GM12878 (cell line): ENCODE data around the gene TBCK.

Source experiments
- FOXK2 ChIP-seq: fragments of 450-650 bp; IDR thresholded peaks from 2 replicates; pipeline ENCODE4 v1.6.1; 2017; ENCODE audit warnings: mild to moderate bottlenecking, moderate library complexity
- KDM1A ChIP-seq: fragments of 200-600 bp; sonication (generic); IDR thresholded peaks from 2 replicates; pipeline ENCODE4 v1.6.1; 2016; ENCODE audit warnings: borderline replicate concordance
- MEF2A ChIP-seq: IDR thresholded peaks from 2 replicates; pipeline ENCODE4 v1.6.1; 2011; ENCODE audit warnings: low read depth, mild to moderate bottlenecking, low read length, moderate library complexity; ENCODE audit not compliant: insufficient read depth
- MXI1 ChIP-seq: fragments of 150-350 bp; IDR thresholded peaks from 2 replicates; pipeline ENCODE4 v1.6.1; 2011; ENCODE audit warnings: low read depth, mild to moderate bottlenecking, inconsistent platforms, low read length, improper control_type of control experiment
- RFX5 ChIP-seq: IDR thresholded peaks from 2 replicates; pipeline ENCODE4 v1.6.1; 2011; ENCODE audit warnings: low read depth, low read length, improper control_type of control experiment
- SREBF2 ChIP-seq: IDR thresholded peaks from 2 replicates; pipeline ENCODE4 v1.6.1; 2012; ENCODE audit warnings: mild to moderate bottlenecking, low read length
- ZNF274 ChIP-seq: IDR thresholded peaks from one replicate; pipeline ENCODE4 v1.8.0; 2011; ENCODE audit not compliant: insufficient read length, insufficient read depth
- TF ChIP-seq, protein P1 (sequence below), 3 experiments: IDR thresholded peaks in 2 of 3; conservative IDR thresholded peaks in 1 of 3; 2 replicates each; pipeline ENCODE4 v1.5.1; 2011; ENCODE audit warnings: low read depth in 3 of 3, low read length in 3 of 3, mild to moderate bottlenecking in 3 of 3, control low read depth in 2 of 3, moderate library complexity in 2 of 3, inconsistent platforms in 1 of 3, mixed read lengths in 1 of 3; ENCODE audit not compliant: control insufficient read depth in 2 of 3, insufficient read depth in 1 of 3; ENCODE audit errors: extremely low read depth in 1 of 3
- TF ChIP-seq, protein P2 (sequence below): IDR thresholded peaks from 2 replicates; pipeline ENCODE4 v1.6.1; 2012; ENCODE audit warnings: low read depth, low read length, improper control_type of control experiment

DNA sequence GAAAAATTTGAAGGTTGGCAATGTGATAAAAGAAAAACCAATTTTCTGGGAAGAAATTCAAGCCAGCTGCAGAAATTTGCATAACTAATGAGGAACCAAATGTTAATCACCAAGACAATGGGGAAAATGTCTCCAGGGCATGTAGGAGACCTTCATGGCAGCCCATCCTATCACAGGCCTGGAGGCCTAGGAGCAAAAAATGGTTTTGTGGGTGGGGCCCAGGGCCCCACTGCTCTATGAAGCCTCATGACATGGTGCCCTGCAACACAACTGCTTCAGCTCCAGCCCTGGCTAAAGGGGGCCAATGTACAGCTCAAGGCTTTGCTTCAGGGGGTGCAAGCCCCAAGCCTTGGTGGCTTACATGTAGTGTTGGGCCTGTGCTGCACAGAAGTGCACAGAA is 184.0 kb downstream of the TBCK start:
- TF ChIP-seq, protein P1, sequence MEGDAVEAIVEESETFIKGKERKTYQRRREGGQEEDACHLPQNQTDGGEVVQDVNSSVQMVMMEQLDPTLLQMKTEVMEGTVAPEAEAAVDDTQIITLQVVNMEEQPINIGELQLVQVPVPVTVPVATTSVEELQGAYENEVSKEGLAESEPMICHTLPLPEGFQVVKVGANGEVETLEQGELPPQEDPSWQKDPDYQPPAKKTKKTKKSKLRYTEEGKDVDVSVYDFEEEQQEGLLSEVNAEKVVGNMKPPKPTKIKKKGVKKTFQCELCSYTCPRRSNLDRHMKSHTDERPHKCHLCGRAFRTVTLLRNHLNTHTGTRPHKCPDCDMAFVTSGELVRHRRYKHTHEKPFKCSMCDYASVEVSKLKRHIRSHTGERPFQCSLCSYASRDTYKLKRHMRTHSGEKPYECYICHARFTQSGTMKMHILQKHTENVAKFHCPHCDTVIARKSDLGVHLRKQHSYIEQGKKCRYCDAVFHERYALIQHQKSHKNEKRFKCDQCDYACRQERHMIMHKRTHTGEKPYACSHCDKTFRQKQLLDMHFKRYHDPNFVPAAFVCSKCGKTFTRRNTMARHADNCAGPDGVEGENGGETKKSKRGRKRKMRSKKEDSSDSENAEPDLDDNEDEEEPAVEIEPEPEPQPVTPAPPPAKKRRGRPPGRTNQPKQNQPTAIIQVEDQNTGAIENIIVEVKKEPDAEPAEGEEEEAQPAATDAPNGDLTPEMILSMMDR (IDR thresholded peaks at IDR 0.05 in 2 of 3, conservative IDR thresholded peaks at IDR 0.05 in 1 of 3; ENCODE audit: control insufficient read depth in 2 of 3, extremely low read depth in 1 of 3, insufficient read depth in 1 of 3, low read depth in 3 of 3, low read length in 3 of 3): no peak
- TF ChIP-seq FOXK2 (no peak), RFX5 (no peak), ZNF274 (no peak), KDM1A (no peak), MXI1 (no peak), SREBF2 (no peak), MEF2A (no peak)
- TF ChIP-seq, protein P2, sequence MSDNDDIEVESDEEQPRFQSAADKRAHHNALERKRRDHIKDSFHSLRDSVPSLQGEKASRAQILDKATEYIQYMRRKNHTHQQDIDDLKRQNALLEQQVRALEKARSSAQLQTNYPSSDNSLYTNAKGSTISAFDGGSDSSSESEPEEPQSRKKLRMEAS: no peak
